Glutamatergic neuron (in vitro differentiated cells): ENCODE data around the gene ASPM. TPM values are rescaled to one million over a fixed set of nuclear protein-coding genes. Genes with fewer than 3 reads are reported as not detected.

Source experiments
- DNase-seq: peaks from one replicate; pipeline ENCODE4 v3.0.0; 2022
- H3K27ac Mint-ChIP-seq: one replicate; pipeline ENCODE4 v1.8.0; 2020; ENCODE audit warnings: mild to moderate bottlenecking, mixed read lengths, inconsistent platforms; ENCODE audit not compliant: unreplicated experiment
- H3K27me3 Mint-ChIP-seq: one replicate; pipeline ENCODE4 v1.8.0; 2020; ENCODE audit warnings: mild to moderate bottlenecking, moderate library complexity, mixed read lengths, inconsistent platforms; ENCODE audit not compliant: unreplicated experiment
- H3K36me3 Mint-ChIP-seq: one replicate; pipeline ENCODE4 v1.8.0; 2020; ENCODE audit warnings: mild to moderate bottlenecking, mixed read lengths, inconsistent platforms; ENCODE audit not compliant: unreplicated experiment
- H3K4me1 Mint-ChIP-seq: one replicate; pipeline ENCODE4 v1.8.0; 2020; ENCODE audit warnings: mild to moderate bottlenecking, low read depth, mixed read lengths, inconsistent platforms; ENCODE audit not compliant: unreplicated experiment
- H3K4me3 Mint-ChIP-seq: one replicate; pipeline ENCODE4 v1.8.0; 2020; ENCODE audit warnings: mild to moderate bottlenecking, mixed read lengths, inconsistent platforms; ENCODE audit not compliant: unreplicated experiment
- H3K9me3 Mint-ChIP-seq: one replicate; pipeline ENCODE4 v1.8.0; 2020; ENCODE audit warnings: mild to moderate bottlenecking, moderate library complexity, mixed read lengths, inconsistent platforms; ENCODE audit not compliant: unreplicated experiment
- CTCF ChIP-seq: fragments of 200-600 bp; sonication (generic); IDR thresholded peaks from one replicate; pipeline ENCODE4 v1.5.0; 2021; ENCODE audit not compliant: partially characterized antibody, unreplicated experiment
- total RNA-seq: library from RNA; stranded (reverse); fragmentation: NEBNext Ultra II Directional; extraction: Animal tissue kit (Norgen Biotek cat#: 25700); gene quantifications from one replicate; pipeline ENCODE4 v1.2.1, GENCODE V29; 2021; ENCODE audit not compliant: unreplicated experiment

ASPM gene
- total RNA-seq, 1 donor from 2014 or later, result 5.9 TPM

GRCh38 chr1:197173571-197174507 is 27.4 kb upstream of the ASPM start:
- Mint-ChIP-seq H3K4me1 (no peaks in the 10 kb centered on the region), H3K36me3 (no peaks in the 10 kb centered on the region), H3K9me3 (no peaks in the 10 kb centered on the region), H3K27me3 (no peaks in the 10 kb centered on the region), H3K4me3 (no peak overlapping the region), H3K27ac (no peak overlapping the region)
- DNase-seq, result no peak
- TF ChIP-seq CTCF, result no peak

- Mint-ChIP-seq H3K4me3 (no peak overlapping the region), H3K36me3 (no peaks in the 10 kb centered on the region), H3K4me1 (no peaks in the 10 kb centered on the region), H3K27me3 (no peaks in the 10 kb centered on the region), H3K27ac (no peak overlapping the region), H3K9me3 (no peaks in the 10 kb centered on the region)
- no peak for TF ChIP-seq CTCF
- DNase-seq, result no peak
Measured at GRCh38 chr1:197171531-197171930, 25.1 kb upstream of the ASPM start.

GRCh38 chr1:197170538-197170937 is 24.1 kb upstream of the ASPM start:
- no peak for TF ChIP-seq CTCF
- H3K27ac Mint-ChIP-seq, result no peak overlapping the region
- H3K36me3 Mint-ChIP-seq, result no peaks in the 10 kb centered on the region
- H3K27me3 Mint-ChIP-seq, result no peaks in the 10 kb centered on the region
- H3K4me1 Mint-ChIP-seq, result no peaks in the 10 kb centered on the region
- DNase-seq, result no peak
- no peaks in the 10 kb centered on the region for H3K9me3 Mint-ChIP-seq
- H3K4me3 Mint-ChIP-seq, result no peak overlapping the region

GRCh38 chr1:197159461-197159860 is 13.0 kb upstream of the ASPM start:
- no peak overlapping the region for H3K4me3 Mint-ChIP-seq
- H3K4me1 Mint-ChIP-seq, result no peaks in the 10 kb centered on the region
- H3K27ac Mint-ChIP-seq, result no peak overlapping the region
- H3K36me3 Mint-ChIP-seq, result no peaks in the 10 kb centered on the region
- DNase-seq, result no peak
- no peaks in the 10 kb centered on the region for H3K27me3 Mint-ChIP-seq
- H3K9me3 Mint-ChIP-seq, result no peaks in the 10 kb centered on the region
- no peak for TF ChIP-seq CTCF

- no peaks in the 10 kb centered on the region for H3K9me3 Mint-ChIP-seq
- no peaks in the 10 kb centered on the region for H3K27me3 Mint-ChIP-seq
Measured at GRCh38 chr1:197156692-197157091, 10.2 kb upstream of the ASPM start.

More at GRCh38 chr1:197156692-197157091, 10.2 kb upstream of the ASPM start:
- no peak overlapping the region for H3K4me3 Mint-ChIP-seq
- no peak for TF ChIP-seq CTCF
- no peaks in the 10 kb centered on the region for H3K4me1 Mint-ChIP-seq
- H3K27ac Mint-ChIP-seq, result no peak overlapping the region
- DNase-seq, result no peak
- no peaks in the 10 kb centered on the region for H3K36me3 Mint-ChIP-seq
